MM.1S (cell line): ENCODE data around the gene NOXA1.

ENCODE experiments used
- CTCF ChIP-seq: fragments of 300-600 bp; sonication (generic); IDR thresholded peaks from 2 replicates; pipeline ENCODE4 v1.5.1; 2016; ENCODE audit warnings: antibody characterized with exemption, low read length, mixed read lengths
- EZH2 ChIP-seq: fragments of 300-600 bp; sonication (generic); optimal IDR thresholded peaks from 2 replicates; pipeline ENCODE3; 2017; ENCODE audit warnings: low read depth, mild to moderate bottlenecking, antibody characterized with exemption, low read length, mixed read lengths

GRCh38 chr9:137459152-137459600 is 36.0 kb downstream of the NOXA1 start, which contains the start of gene NSMF:
- no peak for TF ChIP-seq CTCF
- no peak for TF ChIP-seq EZH2
